ENCODE measurements around the gene LEAP2.
A peak's percentile ranks its signal among the peaks of the same experiment; 100 is the strongest.
"Not testable (repeated sequence)": the region's sequence is repeated elsewhere in the genome, so short reads cannot be mapped to it uniquely, and the experiment has no call there.

The LEAP2 gene

GRCh38 chr5:132841305-132841704 lies 32.2 kb upstream of the LEAP2 start:
- no peak for DNase-seq

- DNase-seq: no peak
Measured at GRCh38 chr5:132848270-132848669, 25.2 kb upstream of the LEAP2 start.

DNA sequence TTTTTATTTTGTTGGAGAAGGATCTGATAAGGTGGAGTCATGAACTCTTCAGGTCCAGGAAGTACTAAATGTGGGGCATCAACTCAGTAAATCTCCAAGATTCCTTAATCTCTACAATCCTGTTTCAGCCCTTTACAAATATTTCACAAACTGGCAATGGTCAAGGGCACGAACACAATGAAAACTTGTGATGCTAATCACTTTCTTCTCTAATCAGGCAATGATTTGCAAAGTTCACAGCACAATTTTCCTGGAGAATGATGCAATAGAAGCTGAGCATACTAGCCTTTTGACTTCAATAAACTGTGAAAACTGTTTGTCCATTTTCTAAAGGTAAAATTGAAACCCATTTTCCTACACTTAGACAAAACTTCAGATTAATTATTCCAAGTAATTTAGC lies 24.1 kb upstream of the LEAP2 start:
- DNase-seq: no peak

DNA sequence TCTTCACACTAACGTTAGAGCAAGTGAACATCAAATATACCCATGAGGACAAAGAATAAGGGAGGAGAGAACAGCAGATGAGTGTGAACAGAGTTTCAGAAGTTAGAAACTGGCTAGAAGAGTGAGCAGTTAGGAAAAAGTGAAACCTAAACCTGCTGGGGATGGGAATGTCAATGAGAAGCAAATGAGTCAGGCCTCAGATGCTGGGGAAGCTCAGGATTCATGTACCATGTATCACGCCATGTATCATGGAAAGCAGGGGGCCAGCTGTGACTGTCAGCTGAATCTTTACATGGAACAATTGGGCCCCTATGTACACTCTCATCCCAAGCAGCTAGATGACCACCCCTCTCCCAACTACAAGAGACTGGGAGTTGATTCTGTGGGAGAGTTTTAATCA lies 23.4 kb upstream of the LEAP2 start:
- DNase-seq: no peak

- no peak for DNase-seq
Measured at GRCh38 chr5:132853323-132853722, 20.1 kb upstream of the LEAP2 start.

DNA sequence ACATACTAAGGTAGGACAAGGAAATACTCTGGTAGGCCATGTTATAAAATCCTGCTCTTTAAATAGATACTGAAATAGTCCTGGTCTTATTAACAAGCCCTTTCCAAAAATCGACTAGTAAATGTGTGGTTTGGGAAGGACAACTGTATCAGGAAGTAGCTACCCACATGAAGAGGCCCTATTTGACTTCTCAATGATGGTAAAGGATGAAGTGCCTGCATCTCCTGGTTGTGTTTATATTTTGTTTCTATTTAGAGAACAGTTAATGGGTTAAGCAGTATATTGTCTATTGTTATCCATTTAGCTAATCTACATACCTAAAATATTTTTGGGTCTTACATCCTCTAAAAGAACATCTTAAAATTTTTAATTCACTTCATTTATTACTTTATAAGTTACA lies 19.7 kb upstream of the LEAP2 start:
- no peak for DNase-seq

GRCh38 chr5:132854301-132854700 lies 19.2 kb upstream of the LEAP2 start:
- DNase-seq: no peak

GRCh38 chr5:132854992-132855391 lies 18.5 kb upstream of the LEAP2 start:
- DNase-seq: not testable (repeated sequence)

- no peak for DNase-seq
Measured at GRCh38 chr5:132856011-132856410, 17.5 kb upstream of the LEAP2 start.

GRCh38 chr5:132859889-132860437 lies 13.5 kb upstream of the LEAP2 start:
- no peak for DNase-seq

GRCh38 chr5:132860742-132861141 lies 12.7 kb upstream of the LEAP2 start:
- no peak for DNase-seq

GRCh38 chr5:132865668-132866341 lies 7.7 kb upstream of the LEAP2 start:
- DNase-seq: no peak

DNA sequence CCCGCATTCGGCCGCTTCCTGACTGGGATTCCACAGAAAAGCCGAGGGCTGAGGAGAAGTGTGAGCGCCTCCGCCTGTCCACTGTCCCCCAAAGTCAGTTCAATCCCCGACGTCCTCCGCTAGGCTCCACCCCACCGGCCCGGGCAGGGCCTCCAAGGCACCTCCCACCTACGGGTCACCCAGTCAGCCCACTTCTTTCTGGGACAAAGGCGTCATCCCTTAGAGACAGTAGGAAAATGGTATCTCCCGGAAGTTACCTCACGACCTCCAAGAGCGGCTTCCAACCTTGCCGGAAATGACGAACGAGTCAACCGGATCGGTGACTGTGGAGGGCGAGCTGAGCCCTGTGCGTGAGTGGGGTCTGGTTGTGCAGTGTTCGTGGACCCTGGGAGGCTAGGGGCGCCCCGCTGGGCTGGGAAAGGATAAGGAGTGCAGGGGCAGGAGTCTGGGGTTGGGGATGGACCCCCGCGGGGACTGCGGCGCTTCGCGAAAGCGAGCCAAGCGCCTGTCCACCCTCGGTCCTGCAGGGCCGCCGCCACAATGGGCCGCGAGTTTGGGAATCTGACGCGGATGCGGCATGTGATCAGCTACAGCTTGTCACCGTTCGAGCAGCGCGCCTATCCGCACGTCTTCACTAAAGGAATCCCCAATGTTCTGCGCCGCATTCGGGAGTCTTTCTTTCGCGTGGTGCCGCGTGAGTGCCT lies 7.0 kb upstream of the LEAP2 start, which contains the start of the genes GDF9 and UQCRQ:
Gene GDF9 (minus strand): TSS at position 128 of the 704 bp plus-strand sequence. CDS start 1,936 bp downstream, outside the sequence.
Gene UQCRQ (plus strand): TSS at position 301 of the 704 bp plus-strand sequence. CDS start 240 bp downstream, at position 541.
- DNase-seq: peak; percentile 82

DNA sequence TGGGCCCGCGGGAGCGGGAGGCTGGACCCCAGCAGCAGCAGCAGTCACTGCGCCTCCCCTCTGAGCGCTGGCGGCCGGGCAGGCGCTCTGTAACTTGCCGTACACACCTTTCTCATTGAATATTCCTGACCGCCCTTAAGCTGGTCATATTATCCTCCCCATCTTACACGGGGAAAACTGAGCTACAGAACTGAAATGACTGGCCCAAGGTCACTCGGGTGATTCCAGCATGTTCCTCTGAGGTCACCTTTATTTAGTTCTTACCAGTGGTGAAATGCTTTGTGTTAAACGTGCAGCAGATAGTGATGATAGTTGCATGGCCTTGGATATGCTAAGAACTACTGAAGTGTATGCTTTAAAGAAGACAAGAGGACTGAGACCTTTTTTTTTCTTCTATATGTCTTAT lies 6.4 kb upstream of the LEAP2 start:
- no peak for DNase-seq

- DNase-seq: no peak
Measured at GRCh38 chr5:132868754-132869153, 4.7 kb upstream of the LEAP2 start.

DNA sequence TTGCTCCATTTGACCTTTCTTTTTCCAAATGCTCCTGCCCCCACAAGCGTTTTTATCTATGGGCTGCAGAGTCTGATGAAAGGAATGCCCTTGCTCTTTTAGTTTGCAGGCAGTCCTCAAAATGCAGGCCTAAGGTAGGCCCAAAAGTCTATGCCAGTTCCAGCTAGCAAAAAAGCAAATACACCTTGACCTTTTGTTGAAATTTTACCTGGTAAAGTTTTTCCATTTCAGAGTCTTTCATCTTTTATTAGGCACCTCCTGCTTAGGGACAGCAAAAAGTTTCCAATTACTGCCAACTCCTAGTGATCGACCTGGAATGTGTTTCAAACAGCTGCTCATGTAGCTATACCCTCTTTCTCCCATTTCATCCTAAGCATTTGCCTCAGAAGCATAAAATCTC lies 2.7 kb upstream of the LEAP2 start:
- DNase-seq: no peak

- no peak for DNase-seq
Measured at GRCh38 chr5:132871459-132872284, 1.8 kb upstream of the LEAP2 start.

DNA sequence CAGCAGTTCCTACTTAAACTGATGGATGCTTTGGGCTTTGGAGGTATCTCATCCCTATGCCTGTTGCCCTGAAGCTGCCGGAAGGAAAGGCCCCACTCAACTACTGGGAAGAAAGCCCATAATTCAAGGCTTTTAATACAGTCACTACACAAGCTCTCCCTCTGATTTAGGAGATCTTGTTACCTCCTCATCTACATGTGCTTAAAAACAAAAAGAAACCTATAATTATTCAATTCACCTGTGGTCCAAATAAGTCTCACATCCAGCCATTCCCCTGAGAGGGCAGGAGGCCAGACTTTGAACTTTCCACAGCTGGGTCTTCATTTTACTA lies 715 bp upstream of the LEAP2 start:
- no peak for DNase-seq

GRCh38 chr5:132873930-132874271 lies 433 bp downstream of the LEAP2 start:
- no peak for DNase-seq

- no peak for DNase-seq
Measured at GRCh38 chr5:132876020-132876759, 2.7 kb downstream of the LEAP2 start.

DNA sequence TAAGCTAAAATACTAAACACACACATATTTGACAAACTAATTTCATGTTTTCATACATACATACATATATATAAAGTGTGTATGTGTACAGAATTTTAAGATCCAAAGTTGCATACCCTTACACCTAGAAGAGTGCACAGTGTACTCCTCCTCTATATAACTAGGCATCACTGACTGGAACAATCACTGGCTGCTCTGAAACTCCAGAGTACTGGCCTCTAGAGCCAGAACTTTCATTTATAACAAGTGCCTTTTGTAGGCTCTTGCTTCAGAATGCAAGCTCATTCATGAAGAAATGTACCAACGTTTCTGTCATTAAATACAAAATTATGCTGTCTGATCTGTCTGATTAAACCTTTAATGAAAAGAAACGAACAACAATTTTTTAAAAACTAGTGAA lies 4.0 kb downstream of the LEAP2 start:
- DNase-seq: no peak

DNA sequence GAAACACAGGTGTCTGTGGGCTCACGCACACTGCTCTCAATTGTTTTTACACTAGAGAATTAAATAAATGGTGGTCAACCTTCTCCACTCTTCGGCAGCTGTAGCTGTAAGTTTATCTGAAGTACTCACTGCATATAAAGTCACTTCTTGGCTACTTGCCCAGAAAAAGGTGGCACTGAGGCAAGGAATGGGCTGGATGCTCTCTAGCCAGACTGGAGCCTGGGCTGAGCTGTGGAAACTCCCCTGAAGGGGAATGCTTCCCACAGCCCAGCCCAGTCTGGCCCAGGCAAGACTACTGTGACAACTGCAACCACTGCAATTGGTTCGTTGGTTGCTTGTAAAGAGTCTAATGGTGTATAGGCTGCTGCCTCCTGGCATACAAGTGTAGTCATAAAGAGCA lies 4.5 kb downstream of the LEAP2 start:
- DNase-seq: no peak
